KBM-7 (cell line): ENCODE data around the gene LCE1E.

Experiments
- DNase-seq: peaks from one replicate; pipeline ENCODE4 v3.0.0-alpha.2; 2015
- in situ Hi-C: fragments of 300-500 bp; cut with MboI; formaldehyde crosslinking; loops from 2 replicates; pipeline ENCODE4 v1.14.3; 2020; ENCODE audit warnings: low sequenced_read_pairs, low pct_unique_long_range_greater_than_20kb, mixed read lengths

LCE1E gene, protein sequence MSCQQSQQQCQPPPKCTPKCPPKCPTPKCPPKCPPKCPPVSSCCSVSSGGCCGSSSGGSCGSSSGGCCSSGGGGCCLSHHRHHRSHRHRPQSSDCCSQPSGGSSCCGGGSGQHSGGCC

GRCh38 chr1:152786077-152786476 is at the start of gene LCE1E:
Gene LCE1E, plus strand, starts transcription at chr1:152786257. Its CDS starts 1,043 bp downstream, at chr1:152787300.
- no peak for DNase-seq
- in situ Hi-C loops: no loop called here

DNA sequence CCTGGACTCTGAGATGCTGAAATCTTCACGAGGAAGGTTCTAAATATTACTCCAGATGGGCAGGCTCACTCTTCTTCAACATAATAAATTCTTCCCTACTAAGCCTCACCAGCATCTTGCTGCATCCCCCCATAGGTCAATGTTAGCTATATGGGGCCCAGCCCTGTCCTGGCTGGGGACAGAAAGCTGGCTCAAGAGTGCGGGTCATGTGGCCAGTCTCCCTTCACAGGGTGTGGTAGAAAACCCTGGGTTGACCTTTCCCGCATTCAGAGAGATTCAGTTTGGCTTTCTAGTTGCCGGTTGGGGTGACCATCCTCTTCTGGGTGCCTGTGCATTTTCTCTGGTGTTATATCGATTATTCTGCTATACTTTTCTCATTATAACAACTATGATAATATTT is 48.1 kb upstream of the LCE1E start:
- in situ Hi-C loops: no loop called here
- no peak for DNase-seq

DNA sequence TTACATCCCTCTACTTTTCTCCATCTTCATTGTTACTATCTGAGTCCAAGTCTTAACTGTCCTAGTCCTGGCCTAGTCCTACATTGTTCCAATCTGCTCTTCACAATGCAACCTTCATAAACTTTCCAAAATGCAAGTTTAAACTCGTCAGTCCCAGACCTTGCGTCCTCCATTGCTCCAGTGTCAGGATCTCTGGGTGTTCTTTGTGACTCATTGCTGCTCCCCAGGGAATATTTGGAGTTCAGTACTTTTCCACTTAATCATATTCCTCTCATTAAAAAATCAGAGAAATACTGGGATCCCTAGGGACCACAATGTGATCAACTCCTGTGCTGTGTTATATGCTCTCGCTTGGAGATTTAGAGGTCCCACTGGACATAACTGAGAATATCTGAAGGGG is 46.2 kb upstream of the LCE1E start:
- in situ Hi-C loops: no loop called here
- DNase-seq: no peak

- in situ Hi-C loops: no loop called here
- no peak for DNase-seq
Measured at GRCh38 chr1:152741656-152742055, 44.4 kb upstream of the LCE1E start.

- no peak for DNase-seq
- in situ Hi-C loops: no loop called here
Measured at GRCh38 chr1:152743371-152744145, 42.5 kb upstream of the LCE1E start.

DNA sequence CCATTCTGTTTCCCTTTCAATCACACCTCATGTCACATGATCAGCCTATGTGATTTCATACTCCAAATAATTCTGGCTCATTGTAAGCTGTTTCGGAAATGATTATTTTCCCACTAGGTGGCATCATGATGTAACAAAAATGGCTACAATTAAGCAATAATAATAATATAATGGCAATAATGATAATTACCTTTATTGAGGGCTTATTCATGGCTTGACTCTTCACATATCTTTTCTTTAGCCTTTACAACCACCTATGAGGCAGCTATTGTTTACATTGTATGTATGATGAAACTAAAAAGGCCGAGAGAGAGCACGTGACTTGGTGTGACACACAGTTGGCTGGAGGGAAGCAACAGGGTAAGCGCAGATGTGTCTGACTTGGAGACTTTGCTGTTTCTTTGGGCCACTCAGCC is 40.8 kb upstream of the LCE1E start:
- in situ Hi-C loops: no loop called here

GRCh38 chr1:152745765-152746444 is 40.2 kb upstream of the LCE1E start:
- in situ Hi-C loops: no loop called here

More for the DNA sequence above, 40.8 kb upstream of the LCE1E start:
- no peak for DNase-seq

DNA sequence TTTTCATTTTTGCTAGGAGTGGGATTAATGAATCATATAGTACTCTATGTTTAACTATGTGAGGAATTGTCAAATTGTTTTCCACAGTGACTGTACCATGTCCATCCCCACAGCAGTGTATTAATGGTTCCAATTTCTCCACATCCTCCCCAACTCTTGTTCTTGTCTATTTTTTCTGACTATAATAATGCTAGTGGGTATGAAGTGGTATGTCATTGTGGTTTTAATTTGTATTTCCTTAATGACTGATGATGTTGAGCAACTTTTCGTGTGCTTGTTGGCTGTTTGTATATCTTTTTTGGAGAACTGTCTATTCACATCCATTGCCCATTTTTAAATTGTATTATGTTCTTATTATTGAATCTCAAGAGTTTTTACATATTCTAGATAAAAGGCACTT is 38.2 kb upstream of the LCE1E start:
- in situ Hi-C loops: no loop called here

More at GRCh38 chr1:152745765-152746444, 40.2 kb upstream of the LCE1E start:
- DNase-seq: no peak

DNA sequence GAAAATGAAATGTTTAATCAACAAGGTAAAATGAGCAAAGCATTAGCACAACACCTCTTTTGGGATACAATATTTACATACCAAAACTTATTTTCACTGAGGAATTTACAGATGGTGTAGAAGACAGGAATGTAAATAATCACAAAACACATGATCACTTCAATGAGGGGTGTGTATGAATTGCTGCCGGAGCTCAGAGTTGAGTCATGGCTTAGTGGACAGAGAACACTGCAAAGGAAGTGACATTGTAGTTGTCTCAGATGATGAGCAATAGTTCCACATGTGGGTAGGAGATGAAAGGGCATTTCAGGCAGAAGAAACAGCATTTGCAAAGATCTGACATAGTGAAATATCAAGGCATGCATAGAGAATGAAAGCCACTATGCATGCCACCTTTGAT is 33.8 kb upstream of the LCE1E start:
- no peak for DNase-seq
- in situ Hi-C loops: no loop called here

More for the DNA sequence above, 38.2 kb upstream of the LCE1E start:
- DNase-seq: no peak

GRCh38 chr1:152753586-152753985 is 32.5 kb upstream of the LCE1E start:
- no peak for DNase-seq
- in situ Hi-C loops: no loop called here

- in situ Hi-C loops: no loop called here
- no peak for DNase-seq
Measured at GRCh38 chr1:152756872-152757271, 29.2 kb upstream of the LCE1E start.

GRCh38 chr1:152757747-152758146 is 28.3 kb upstream of the LCE1E start, which contains the start of gene KPRP:
Gene KPRP, plus strand, starts transcription at chr1:152758025. Its CDS starts 1,564 bp downstream, at chr1:152759589.
- in situ Hi-C loops: no loop called here
- DNase-seq: no peak

GRCh38 chr1:152758636-152759035 is 27.4 kb upstream of the LCE1E start:
- no peak for DNase-seq
- in situ Hi-C loops: no loop called here

- DNase-seq: no peak
- in situ Hi-C loops: no loop called here
Measured at GRCh38 chr1:152759453-152760173, 26.4 kb upstream of the LCE1E start.

DNA sequence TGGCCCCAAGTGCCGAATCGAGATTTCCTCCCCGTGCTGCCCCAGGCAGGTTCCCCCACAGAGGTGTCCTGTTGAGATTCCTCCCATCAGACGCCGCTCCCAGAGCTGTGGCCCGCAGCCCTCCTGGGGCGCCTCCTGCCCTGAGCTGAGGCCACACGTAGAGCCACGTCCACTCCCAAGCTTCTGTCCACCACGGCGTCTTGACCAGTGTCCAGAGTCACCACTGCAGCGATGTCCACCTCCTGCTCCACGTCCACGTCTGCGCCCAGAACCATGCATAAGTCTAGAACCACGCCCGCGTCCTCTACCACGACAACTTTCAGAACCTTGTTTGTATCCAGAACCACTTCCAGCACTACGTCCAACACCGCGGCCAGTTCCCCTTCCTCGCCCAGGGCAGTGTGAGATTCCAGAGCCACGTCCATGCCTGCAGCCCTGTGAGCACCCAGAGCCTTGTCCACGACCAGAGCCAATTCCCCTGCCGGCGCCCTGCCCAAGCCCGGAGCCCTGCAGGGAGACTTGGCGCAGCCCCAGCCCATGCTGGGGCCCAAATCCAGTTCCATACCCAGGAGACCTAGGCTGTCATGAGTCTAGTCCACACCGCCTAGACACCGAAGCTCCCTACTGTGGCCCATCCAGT is 25.4 kb upstream of the LCE1E start:
- in situ Hi-C loops: no loop called here

GRCh38 chr1:152761609-152762213 is 24.3 kb upstream of the LCE1E start:
- in situ Hi-C loops: no loop called here
- no peak for DNase-seq

More for the DNA sequence above, 25.4 kb upstream of the LCE1E start:
- DNase-seq: no peak

DNA sequence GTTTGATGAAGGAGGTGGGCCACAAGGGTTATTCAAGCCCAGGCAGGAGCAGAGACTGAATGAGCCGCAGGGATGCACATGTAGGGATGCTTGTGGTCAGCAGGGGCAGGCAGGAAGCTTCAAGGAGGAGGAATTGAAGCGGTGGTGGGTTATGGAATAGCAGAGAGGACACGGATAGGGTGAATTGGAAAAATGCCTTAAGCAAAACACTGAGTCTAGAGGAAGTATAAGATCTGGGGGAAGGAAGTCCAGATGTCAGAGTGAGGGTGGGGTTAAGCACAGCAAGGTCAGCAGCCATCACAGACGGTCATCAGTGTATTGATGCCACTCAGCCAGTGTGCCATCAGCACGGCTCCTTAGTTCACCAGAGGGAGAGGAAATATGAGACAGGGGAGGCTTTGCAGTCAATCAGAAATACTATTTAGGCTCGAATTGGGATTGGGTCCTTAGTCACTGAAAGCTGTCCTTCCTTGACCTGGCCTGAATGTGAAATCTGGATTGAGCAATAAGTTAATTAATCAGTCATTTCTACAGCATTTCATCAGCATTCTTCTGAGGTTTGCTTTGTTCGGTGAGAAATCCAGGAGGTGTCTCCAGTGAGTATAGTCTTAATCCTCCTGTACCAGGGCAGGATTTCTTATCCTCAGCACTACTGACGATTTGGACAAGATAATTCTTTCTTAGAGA is 17.1 kb upstream of the LCE1E start:
- DNase-seq: no peak
- in situ Hi-C loops: no loop called here

- in situ Hi-C loops: no loop called here
- no peak for DNase-seq
Measured at GRCh38 chr1:152770411-152770810, 15.6 kb upstream of the LCE1E start.
